SH-SY5Y (cell line): ENCODE measurements around the gene ZNF740.

Source experiments
- GATA2 ChIP-seq: IDR thresholded peaks from 2 replicates; pipeline ENCODE4 v1.6.1; 2011; ENCODE audit warnings: mild to moderate bottlenecking, low read depth, low read length
- GATA3 ChIP-seq: IDR thresholded peaks from 2 replicates; pipeline ENCODE4 v1.6.1; 2011; ENCODE audit warnings: low read depth, mild to moderate bottlenecking, low read length, moderate library complexity

DNA sequence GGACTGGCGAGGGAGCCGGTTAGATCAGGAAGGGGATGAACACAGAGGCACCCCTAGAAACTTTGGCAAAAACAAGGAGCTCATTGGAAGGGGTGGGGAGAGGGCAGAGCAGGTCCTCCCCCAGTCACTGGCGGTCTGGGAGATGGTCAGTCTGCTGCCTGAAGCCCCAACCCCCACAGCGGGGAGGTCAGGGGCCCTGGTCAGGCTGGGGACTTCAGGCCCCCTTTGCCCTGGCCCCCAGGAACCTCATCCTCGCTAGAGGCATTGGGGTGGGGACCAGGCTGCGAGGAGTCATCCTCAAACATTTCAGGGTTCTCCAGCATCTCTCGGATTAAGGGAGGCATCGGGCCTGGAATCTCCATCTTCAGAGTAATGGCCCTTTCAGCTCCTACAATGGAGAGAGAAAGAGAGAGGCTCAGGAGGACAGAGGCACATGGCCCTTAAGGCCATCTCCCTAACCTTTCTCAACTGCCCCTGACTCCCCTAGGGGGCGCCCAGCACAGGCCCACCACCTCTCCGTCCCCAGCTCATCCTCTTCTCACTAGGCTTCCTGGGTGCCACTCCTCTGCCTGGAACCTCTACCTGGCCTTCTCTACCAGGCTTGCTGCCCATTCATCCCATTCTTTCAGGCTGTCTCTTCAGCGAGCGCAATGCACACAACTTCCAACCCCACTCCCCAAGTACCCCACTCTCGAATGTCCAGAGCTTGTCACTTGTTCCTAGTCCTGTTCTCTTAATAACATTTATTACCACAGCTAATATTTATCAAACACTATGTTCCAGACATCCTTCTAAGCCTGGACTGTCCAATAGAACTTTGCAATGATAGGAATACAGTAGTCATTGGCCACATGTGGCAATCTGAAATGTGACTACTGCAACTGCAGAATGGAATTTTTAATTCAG, 31.2 kb downstream of the ZNF740 start:
- TF ChIP-seq GATA3: no peak
- TF ChIP-seq GATA2: no peak
